DOHH2 (cell line): ENCODE results near the gene MDFIC2.

Experiments
- CTCF ChIP-seq: fragments of 200-600 bp; sonication (generic); IDR thresholded peaks from one replicate; pipeline ENCODE4 v1.5.1; 2014; ENCODE audit warnings: antibody characterized with exemption, mild to moderate bottlenecking, low read depth, low read length; ENCODE audit not compliant: poor library complexity, severe bottlenecking
- EZH2phosphoT487 ChIP-seq: fragments of 200-600 bp; sonication (generic); IDR thresholded peaks from 2 replicates; pipeline ENCODE4 v1.6.1; 2017; ENCODE audit warnings: borderline replicate concordance, mild to moderate bottlenecking, antibody characterized with exemption, low read length, moderate library complexity, mixed read lengths

GRCh38 chr3:70352215-70352614 is 39.8 kb upstream of the MDFIC2 start:
- TF ChIP-seq CTCF (no peak), EZH2phosphoT487 (no peak)
